GM08714 (cell line): ENCODE data around the gene PPP2R2D.
"Not testable (repeated sequence)": the region's sequence is repeated elsewhere in the genome, so short reads cannot be mapped to it uniquely, and the experiment has no call there.

Experiments
- H3K4me3 ChIP-seq: fragments of 200-500 bp; sonication (Bioruptor generic); 2 replicates; pipeline ENCODE4 v1.5.1; 2014; ENCODE audit warnings: mild to moderate bottlenecking, low read length, inconsistent platforms
- ZNF274 ChIP-seq: IDR thresholded peaks from 2 replicates; pipeline ENCODE4 v1.6.1; 2012; ENCODE audit warnings: mild to moderate bottlenecking, low read depth, low read length

PPP2R2D gene

GRCh38 chr10:131947631-131948347 lies 47.0 kb downstream of the PPP2R2D start:
- no peak for TF ChIP-seq ZNF274
- H3K4me3 ChIP-seq = no peak overlapping the region

GRCh38 chr10:131948501-131948900 lies 47.7 kb downstream of the PPP2R2D start:
- H3K4me3 ChIP-seq = no peak overlapping the region
- no peak for TF ChIP-seq ZNF274

- TF ChIP-seq ZNF274 = no peak
- H3K4me3 ChIP-seq = no peak overlapping the region
Measured at GRCh38 chr10:131949041-131949862, 48.4 kb downstream of the PPP2R2D start.

GRCh38 chr10:131949908-131950307 lies 49.1 kb downstream of the PPP2R2D start:
- H3K4me3 ChIP-seq = not testable (repeated sequence)

GRCh38 chr10:131954356-131954965 lies 53.7 kb downstream of the PPP2R2D start:
- no peak for TF ChIP-seq ZNF274
- H3K4me3 ChIP-seq = no peak overlapping the region

GRCh38 chr10:131955591-131956340 lies 55.0 kb downstream of the PPP2R2D start:
- no peak overlapping the region for H3K4me3 ChIP-seq
- no peak for TF ChIP-seq ZNF274

GRCh38 chr10:131959841-131960240 lies 59.0 kb downstream of the PPP2R2D start:
- no peak overlapping the region for H3K4me3 ChIP-seq
- no peak for TF ChIP-seq ZNF274

- H3K4me3 ChIP-seq = no peak overlapping the region
- TF ChIP-seq ZNF274 = no peak
Measured at GRCh38 chr10:131960631-131961046, 59.8 kb downstream of the PPP2R2D start.

- TF ChIP-seq ZNF274 = no peak
- no peak overlapping the region for H3K4me3 ChIP-seq
Measured at GRCh38 chr10:131961047-131961776, 60.4 kb downstream of the PPP2R2D start.

- TF ChIP-seq ZNF274 = no peak
- no peak overlapping the region for H3K4me3 ChIP-seq
Measured at GRCh38 chr10:131961777-131962662, 61.2 kb downstream of the PPP2R2D start.

GRCh38 chr10:131963350-131963749 lies 62.5 kb downstream of the PPP2R2D start:
- no peak for TF ChIP-seq ZNF274
- H3K4me3 ChIP-seq = no peak overlapping the region

- no peak overlapping the region for H3K4me3 ChIP-seq
- no peak for TF ChIP-seq ZNF274
Measured at GRCh38 chr10:131963811-131964210, 63.0 kb downstream of the PPP2R2D start.

- no peak for TF ChIP-seq ZNF274
- no peak overlapping the region for H3K4me3 ChIP-seq
Measured at GRCh38 chr10:131964298-131964697, 63.5 kb downstream of the PPP2R2D start.
